Measurements from ENCODE around the gene PPID.
"Not testable (repeated sequence)": the region's sequence is repeated elsewhere in the genome, so short reads cannot be mapped to it uniquely, and the experiment has no call there.

The PPID gene

GRCh38 chr4:158722917-158723793 is at the start of gene PPID:
TSS of gene PPID (minus strand) at chr4:158723396. CDS start at chr4:158723288, 108 bp downstream.
- peak; percentile 72 for DNase-seq

- no peak for DNase-seq
Observed at GRCh38 chr4:158771776-158772175, 48.6 kb upstream of the PPID start.

GRCh38 chr4:158770671-158771070 is 47.5 kb upstream of the PPID start:
- DNase-seq: no peak

- peak; percentile 8 for DNase-seq
Observed at GRCh38 chr4:158769175-158769921, 46.2 kb upstream of the PPID start.

- peak; percentile 5 for DNase-seq
Observed at GRCh38 chr4:158768555-158769174, 45.5 kb upstream of the PPID start, which contains the start of gene FNIP2. TSS of gene FNIP2 (plus strand) at chr4:158769026. CDS start at chr4:158769213, 187 bp downstream.

- no peak for DNase-seq
Observed at GRCh38 chr4:158767451-158767850, 44.3 kb upstream of the PPID start.

- DNase-seq: no peak
Observed at GRCh38 chr4:158766434-158767044, 43.3 kb upstream of the PPID start.

GRCh38 chr4:158763462-158763861 is 40.3 kb upstream of the PPID start:
- no peak for DNase-seq

GRCh38 chr4:158762553-158762952 is 39.4 kb upstream of the PPID start:
- no peak for DNase-seq

- DNase-seq: no peak
Observed at GRCh38 chr4:158760866-158761265, 37.7 kb upstream of the PPID start.

- not testable (repeated sequence) for DNase-seq
Observed at GRCh38 chr4:158759539-158759938, 36.3 kb upstream of the PPID start.

- no peak for DNase-seq
Observed at GRCh38 chr4:158758703-158759102, 35.5 kb upstream of the PPID start.

- no peak for DNase-seq
Observed at GRCh38 chr4:158758142-158758541, 34.9 kb upstream of the PPID start.

- DNase-seq: no peak
Observed at GRCh38 chr4:158756588-158756987, 33.4 kb upstream of the PPID start.

GRCh38 chr4:158755819-158756218 is 32.6 kb upstream of the PPID start:
- not testable (repeated sequence) for DNase-seq

- DNase-seq: no peak
Observed at GRCh38 chr4:158754385-158755180, 31.4 kb upstream of the PPID start.

- DNase-seq: no peak
Observed at GRCh38 chr4:158750379-158750778, 27.2 kb upstream of the PPID start.

GRCh38 chr4:158746537-158746936 is 23.3 kb upstream of the PPID start:
- DNase-seq: not testable (repeated sequence)

- DNase-seq: no peak
Observed at GRCh38 chr4:158741326-158742021, 18.3 kb upstream of the PPID start.

GRCh38 chr4:158739600-158739999 is 16.4 kb upstream of the PPID start:
- DNase-seq: no peak

GRCh38 chr4:158738866-158739265 is 15.7 kb upstream of the PPID start:
- DNase-seq: no peak

Data from cortex of kidney (tissue), 1 donor.